Kidney glomerular epithelial cell (primary cell): ENCODE data around the gene ZNF474.

Source experiments
- DNase-seq: peaks from one replicate; lab custom pipeline; 2025; lab: John Stamatoyannopoulos, UW

Gene ZNF474

GRCh38 chr5:122180863-122181548 is 51.7 kb downstream of the ZNF474 start:
- DNase-seq, result peak; percentile 86

GRCh38 chr5:122181863-122182262 is 52.5 kb downstream of the ZNF474 start:
- no peak for DNase-seq

GRCh38 chr5:122182491-122182921 is 53.2 kb downstream of the ZNF474 start:
- peak; percentile 13 for DNase-seq

GRCh38 chr5:122183098-122183787 is 53.9 kb downstream of the ZNF474 start:
- DNase-seq, result peak; percentile 20

- DNase-seq, result no peak
These were observed 54.4 kb downstream of the ZNF474 start for GRCh38 chr5:122183788-122184170.

GRCh38 chr5:122184676-122185255 is 55.4 kb downstream of the ZNF474 start:
- DNase-seq, result no peak

- no peak for DNase-seq
These were observed 58.1 kb downstream of the ZNF474 start for GRCh38 chr5:122187426-122187825.

GRCh38 chr5:122190156-122190555 is 60.8 kb downstream of the ZNF474 start:
- DNase-seq, result no peak

- DNase-seq, result peak; percentile 46
These were observed 63.5 kb downstream of the ZNF474 start for GRCh38 chr5:122192497-122193496.

- DNase-seq, result peak; percentile 81
These were observed 66.6 kb downstream of the ZNF474 start for GRCh38 chr5:122195802-122196394.

- no peak for DNase-seq
These were observed 69.8 kb downstream of the ZNF474 start for GRCh38 chr5:122199146-122199545.

- no peak for DNase-seq
These were observed 71.1 kb downstream of the ZNF474 start for GRCh38 chr5:122200450-122200849.

GRCh38 chr5:122200865-122201264 is 71.5 kb downstream of the ZNF474 start:
- DNase-seq, result no peak

- no peak for DNase-seq
These were observed 72.0 kb downstream of the ZNF474 start for GRCh38 chr5:122201365-122201764.

GRCh38 chr5:122202952-122203351 is 73.6 kb downstream of the ZNF474 start:
- DNase-seq, result no peak
